Sigmoid colon (tissue), 4 donors: Measurements from ENCODE around the gene S100A16.
"Not testable (repeated sequence)": the region's sequence is repeated elsewhere in the genome, so short reads cannot be mapped to it uniquely, and the experiment has no call there.

Experiments
- CTCF ChIP-seq, 4 experiments: fragments of 450-650 bp in 3 of 4; fragments of 200-600 bp in 1 of 4; IDR thresholded peaks; one replicate each; pipeline ENCODE4 v1.5.1; 2016 to 2019; ENCODE audit warnings: antibody characterized with exemption in 4 of 4, mild to moderate bottlenecking in 3 of 4, moderate library complexity in 2 of 4
- EP300 ChIP-seq, 4 donors: sonication (generic); formaldehyde crosslinking; IDR thresholded peaks; one replicate each; pipeline ENCODE4 v1.6.1; 2017; ENCODE audit warnings: antibody characterized with exemption in 4 of 4
- POLR2A ChIP-seq, 2 donors: fragments of 450-650 bp; IDR thresholded peaks; one replicate each; pipeline ENCODE4 v1.6.1; 2016; ENCODE audit warnings: antibody characterized with exemption in 2 of 2, mild to moderate bottlenecking in 2 of 2, moderate library complexity in 2 of 2
- POLR2AphosphoS5 ChIP-seq, 4 donors: sonication (generic); formaldehyde crosslinking; IDR thresholded peaks; one replicate each; pipeline ENCODE4 v1.6.1; 2017; ENCODE audit warnings: antibody characterized with exemption in 4 of 4

- not testable (repeated sequence) for TF ChIP-seq CTCF, POLR2AphosphoS5, EP300, POLR2A (IDR thresholded peaks at IDR 0.05)
These were observed 30.1 kb downstream of the S100A16 start for GRCh38 chr1:153582836-153583235.
